ENCODE measurements around the gene PLCH2. TPM values are rescaled to one million over a fixed set of nuclear protein-coding genes. Genes with fewer than 3 reads are reported as not detected.

Gene PLCH2
- total RNA-seq, 2 donors from 2014 or later: 1.1 to 1.9 TPM

GRCh38 chr1:2517966-2518365 lies 41.9 kb downstream of the PLCH2 start:
- Histone ChIP-seq H3K27ac (no peak overlapping the region), H3K9me3 (no peaks in the 10 kb centered on the region), H3K4me1 (ENCODE audit: control insufficient read depth in 1 of 2, low read depth in 2 of 2) (no peaks in the 10 kb centered on the region), H3K4me3 (no peak overlapping the region), H3K36me3 (peaks cover 79% of the 10 kb centered on the region), H3K27me3 (replicated peaks; ENCODE audit: insufficient read depth) (no peaks in the 10 kb centered on the region)
- no peak for TF ChIP-seq CTCF (IDR thresholded peaks at IDR 0.05)
- DNase-seq (ENCODE audit: low spot score) (no peak), ATAC-seq (ENCODE audit: insufficient number of reproducible peaks, low FRiP score, low read depth) (no peak)

- peaks cover 75% of the 10 kb centered on the region for H3K36me3 ChIP-seq
Observed at GRCh38 chr1:2518528-2518927, 42.4 kb downstream of the PLCH2 start.

GRCh38 chr1:2519029-2519685 lies 43.1 kb downstream of the PLCH2 start:
- ATAC-seq (ENCODE audit: insufficient number of reproducible peaks, low FRiP score, low read depth) (no peak), DNase-seq (ENCODE audit: low spot score) (no peak)
- TF ChIP-seq CTCF (IDR thresholded peaks at IDR 0.05): no peak
- Histone ChIP-seq H3K4me3 (no peak overlapping the region), H3K27me3 (replicated peaks; ENCODE audit: insufficient read depth) (no peaks in the 10 kb centered on the region), H3K4me1 (ENCODE audit: control insufficient read depth in 1 of 2, low read depth in 2 of 2) (peaks cover 0 to 7% of the 10 kb centered on the region in 2 donors), H3K9me3 (no peaks in the 10 kb centered on the region), H3K27ac (no peak overlapping the region), H3K36me3 (peaks cover 68% of the 10 kb centered on the region)

More at GRCh38 chr1:2518528-2518927, 42.4 kb downstream of the PLCH2 start:
- DNase-seq (ENCODE audit: low spot score) (no peak), ATAC-seq (ENCODE audit: insufficient number of reproducible peaks, low FRiP score, low read depth) (no peak)
- Histone ChIP-seq H3K4me3 (no peak overlapping the region), H3K27me3 (replicated peaks; ENCODE audit: insufficient read depth) (no peaks in the 10 kb centered on the region), H3K9me3 (no peaks in the 10 kb centered on the region), H3K4me1 (ENCODE audit: control insufficient read depth in 1 of 2, low read depth in 2 of 2) (peaks cover 0 to 1% of the 10 kb centered on the region in 2 donors), H3K27ac (no peak overlapping the region)
- TF ChIP-seq CTCF (IDR thresholded peaks at IDR 0.05): no peak

GRCh38 chr1:2519729-2520128 lies 43.6 kb downstream of the PLCH2 start:
- Histone ChIP-seq H3K27me3 (replicated peaks; ENCODE audit: insufficient read depth) (no peaks in the 10 kb centered on the region), H3K4me3 (no peak overlapping the region), H3K36me3 (peaks cover 66% of the 10 kb centered on the region), H3K4me1 (ENCODE audit: control insufficient read depth in 1 of 2, low read depth in 2 of 2) (peaks cover 4 to 13% of the 10 kb centered on the region in 2 donors), H3K9me3 (no peaks in the 10 kb centered on the region), H3K27ac (no peak overlapping the region)
- TF ChIP-seq CTCF (IDR thresholded peaks at IDR 0.05): no peak
- DNase-seq (ENCODE audit: low spot score) (no peak), ATAC-seq (ENCODE audit: insufficient number of reproducible peaks, low FRiP score, low read depth) (no peak)

- no peaks in the 10 kb centered on the region for H3K9me3 ChIP-seq
- TF ChIP-seq CTCF (IDR thresholded peaks at IDR 0.05): no peak
- no peak overlapping the region for H3K4me3 ChIP-seq
- peaks cover 9 to 18% of the 10 kb centered on the region in 2 donors for H3K4me1 ChIP-seq (ENCODE audit: control insufficient read depth in 1 of 2, low read depth in 2 of 2)
- ATAC-seq (ENCODE audit: insufficient number of reproducible peaks, low FRiP score, low read depth) (no peak), DNase-seq (ENCODE audit: low spot score) (no peak)
- H3K27me3 ChIP-seq (replicated peaks; ENCODE audit: insufficient read depth): no peaks in the 10 kb centered on the region
- H3K36me3 ChIP-seq: peaks cover 62% of the 10 kb centered on the region
- no peak overlapping the region for H3K27ac ChIP-seq
Observed at GRCh38 chr1:2520206-2520605, 44.1 kb downstream of the PLCH2 start.
